ENCODE measurements around the gene SLC39A11. TPM values are rescaled to one million over a fixed set of nuclear protein-coding genes. Genes with fewer than 3 reads are reported as not detected.

Gene SLC39A11
- total and polyA plus RNA-seq, 4 donors = 18.9 to 44.9 (median 28.2) TPM

DNA sequence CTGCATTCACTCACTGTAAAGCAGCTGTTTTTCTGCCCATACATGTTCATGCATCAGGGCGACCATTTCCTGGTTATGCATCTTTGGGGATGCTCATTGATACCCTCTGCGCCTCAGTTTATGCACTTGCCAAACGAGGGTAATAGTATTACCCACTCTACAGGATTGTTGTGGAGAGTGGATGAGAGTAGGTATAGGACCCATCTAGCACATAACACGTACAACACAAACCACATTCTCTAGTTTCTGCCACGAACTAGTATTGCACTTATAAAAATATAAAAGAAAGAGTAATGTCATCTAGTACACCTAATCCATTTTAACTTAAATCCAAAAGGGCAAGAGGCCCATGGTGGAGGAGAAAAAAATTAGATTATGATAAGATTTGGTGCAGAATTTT is 231.7 kb downstream of the SLC39A11 start:
- no peak overlapping the region for H3K4me3 ChIP-seq (ENCODE audit: low read depth in 1 of 3, low read length in 3 of 3)
- no peak for DNase-seq (ENCODE audit: low spot score)
- H3K27me3 ChIP-seq (ENCODE audit: control insufficient read depth in 4 of 4, insufficient read depth in 4 of 4, low read length in 3 of 4) = no peaks in the 10 kb centered on the region
- H3K9ac ChIP-seq (ENCODE audit: low read depth in 1 of 2, low read length in 2 of 2) = no peak overlapping the region
- peaks cover 0 to 5% (median 2%) of the 10 kb centered on the region in 4 donors for H3K9me3 ChIP-seq (ENCODE audit: control insufficient read depth in 4 of 4, low read length in 3 of 4)
- H3K27ac ChIP-seq (ENCODE audit: low read depth in 1 of 2, low read length in 2 of 2) = no peak overlapping the region
- H3K4me1 ChIP-seq (ENCODE audit: control insufficient read depth in 4 of 4, insufficient read depth in 4 of 4, low read length in 3 of 4) = no peaks in the 10 kb centered on the region
- H3K36me3 ChIP-seq (ENCODE audit: control insufficient read depth in 4 of 4, insufficient read depth in 3 of 4, low read depth in 1 of 4, low read length in 3 of 4) = no peaks in the 10 kb centered on the region
- TF ChIP-seq YY1 (IDR thresholded peaks at IDR 0.05) = no peak
- no peak for TF ChIP-seq FOXA1 (IDR thresholded peaks at IDR 0.05)
- TF ChIP-seq TAF1 (conservative IDR thresholded peaks at IDR 0.05) = no peak
- TF ChIP-seq EGR1 (IDR thresholded peaks at IDR 0.05; ENCODE audit: low read depth in 2 of 2) = no peak
- TF ChIP-seq RXRA (IDR thresholded peaks at IDR 0.05) = no peak
- TF ChIP-seq FOXA2 (IDR thresholded peaks at IDR 0.05) = no peak
- TF ChIP-seq, protein P1, sequence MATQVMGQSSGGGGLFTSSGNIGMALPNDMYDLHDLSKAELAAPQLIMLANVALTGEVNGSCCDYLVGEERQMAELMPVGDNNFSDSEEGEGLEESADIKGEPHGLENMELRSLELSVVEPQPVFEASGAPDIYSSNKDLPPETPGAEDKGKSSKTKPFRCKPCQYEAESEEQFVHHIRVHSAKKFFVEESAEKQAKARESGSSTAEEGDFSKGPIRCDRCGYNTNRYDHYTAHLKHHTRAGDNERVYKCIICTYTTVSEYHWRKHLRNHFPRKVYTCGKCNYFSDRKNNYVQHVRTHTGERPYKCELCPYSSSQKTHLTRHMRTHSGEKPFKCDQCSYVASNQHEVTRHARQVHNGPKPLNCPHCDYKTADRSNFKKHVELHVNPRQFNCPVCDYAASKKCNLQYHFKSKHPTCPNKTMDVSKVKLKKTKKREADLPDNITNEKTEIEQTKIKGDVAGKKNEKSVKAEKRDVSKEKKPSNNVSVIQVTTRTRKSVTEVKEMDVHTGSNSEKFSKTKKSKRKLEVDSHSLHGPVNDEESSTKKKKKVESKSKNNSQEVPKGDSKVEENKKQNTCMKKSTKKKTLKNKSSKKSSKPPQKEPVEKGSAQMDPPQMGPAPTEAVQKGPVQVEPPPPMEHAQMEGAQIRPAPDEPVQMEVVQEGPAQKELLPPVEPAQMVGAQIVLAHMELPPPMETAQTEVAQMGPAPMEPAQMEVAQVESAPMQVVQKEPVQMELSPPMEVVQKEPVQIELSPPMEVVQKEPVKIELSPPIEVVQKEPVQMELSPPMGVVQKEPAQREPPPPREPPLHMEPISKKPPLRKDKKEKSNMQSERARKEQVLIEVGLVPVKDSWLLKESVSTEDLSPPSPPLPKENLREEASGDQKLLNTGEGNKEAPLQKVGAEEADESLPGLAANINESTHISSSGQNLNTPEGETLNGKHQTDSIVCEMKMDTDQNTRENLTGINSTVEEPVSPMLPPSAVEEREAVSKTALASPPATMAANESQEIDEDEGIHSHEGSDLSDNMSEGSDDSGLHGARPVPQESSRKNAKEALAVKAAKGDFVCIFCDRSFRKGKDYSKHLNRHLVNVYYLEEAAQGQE (IDR thresholded peaks at IDR 0.05) = no peak
- TF ChIP-seq NR2F2 (IDR thresholded peaks at IDR 0.05) = no peak
- TF ChIP-seq, protein P2, sequence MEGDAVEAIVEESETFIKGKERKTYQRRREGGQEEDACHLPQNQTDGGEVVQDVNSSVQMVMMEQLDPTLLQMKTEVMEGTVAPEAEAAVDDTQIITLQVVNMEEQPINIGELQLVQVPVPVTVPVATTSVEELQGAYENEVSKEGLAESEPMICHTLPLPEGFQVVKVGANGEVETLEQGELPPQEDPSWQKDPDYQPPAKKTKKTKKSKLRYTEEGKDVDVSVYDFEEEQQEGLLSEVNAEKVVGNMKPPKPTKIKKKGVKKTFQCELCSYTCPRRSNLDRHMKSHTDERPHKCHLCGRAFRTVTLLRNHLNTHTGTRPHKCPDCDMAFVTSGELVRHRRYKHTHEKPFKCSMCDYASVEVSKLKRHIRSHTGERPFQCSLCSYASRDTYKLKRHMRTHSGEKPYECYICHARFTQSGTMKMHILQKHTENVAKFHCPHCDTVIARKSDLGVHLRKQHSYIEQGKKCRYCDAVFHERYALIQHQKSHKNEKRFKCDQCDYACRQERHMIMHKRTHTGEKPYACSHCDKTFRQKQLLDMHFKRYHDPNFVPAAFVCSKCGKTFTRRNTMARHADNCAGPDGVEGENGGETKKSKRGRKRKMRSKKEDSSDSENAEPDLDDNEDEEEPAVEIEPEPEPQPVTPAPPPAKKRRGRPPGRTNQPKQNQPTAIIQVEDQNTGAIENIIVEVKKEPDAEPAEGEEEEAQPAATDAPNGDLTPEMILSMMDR (IDR thresholded peaks at IDR 0.05; ENCODE audit: low read depth, low read length, missing input control) = no peak
- TF ChIP-seq GABPA (IDR thresholded peaks at IDR 0.05 in 1 of 2, conservative IDR thresholded peaks at IDR 0.05 in 1 of 2) = no peak
- no peak for TF ChIP-seq HNF4G (IDR thresholded peaks at IDR 0.05)
- TF ChIP-seq JUND (IDR thresholded peaks at IDR 0.05) = no peak
- TF ChIP-seq RAD21 (IDR thresholded peaks at IDR 0.05) = no peak
- TF ChIP-seq, protein P3, sequence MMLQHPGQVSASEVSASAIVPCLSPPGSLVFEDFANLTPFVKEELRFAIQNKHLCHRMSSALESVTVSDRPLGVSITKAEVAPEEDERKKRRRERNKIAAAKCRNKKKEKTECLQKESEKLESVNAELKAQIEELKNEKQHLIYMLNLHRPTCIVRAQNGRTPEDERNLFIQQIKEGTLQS (IDR thresholded peaks at IDR 0.05) = no peak
- 92% methylated on average over 5 of the region's 5 CpGs for WGBS

DNA sequence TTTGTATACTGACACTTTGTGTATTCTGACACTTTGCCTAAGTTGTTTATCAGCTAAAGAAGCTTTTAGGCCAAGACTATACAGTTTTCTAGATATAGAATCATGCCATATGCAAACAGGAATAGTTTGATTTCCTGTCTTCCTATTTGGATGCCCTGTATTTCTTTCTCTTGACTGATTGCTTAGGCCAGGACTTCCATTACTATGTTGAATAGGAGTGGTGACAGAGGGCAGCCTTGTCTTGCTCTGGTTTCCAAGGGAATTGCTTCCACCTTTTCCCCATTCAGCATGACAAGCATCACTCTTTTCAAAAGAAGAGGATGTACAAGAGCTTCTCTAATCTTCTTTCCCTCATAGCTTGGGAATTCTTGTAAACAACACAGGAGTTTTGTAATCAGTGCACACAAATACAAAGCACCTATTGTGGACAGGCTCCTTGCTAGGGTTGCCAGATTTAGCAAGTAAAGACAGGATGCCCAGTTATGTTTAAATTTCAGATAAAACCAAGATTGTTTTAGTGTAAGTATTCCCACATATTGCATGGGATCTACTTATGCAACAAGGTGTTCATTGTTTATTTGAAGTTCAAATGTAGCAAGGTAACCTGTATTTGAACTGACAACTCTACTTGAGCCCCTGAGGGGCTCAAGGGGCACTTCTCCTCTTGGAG is 233.5 kb downstream of the SLC39A11 start:
- Histone ChIP-seq H3K9me3 (ENCODE audit: control insufficient read depth in 4 of 4, low read length in 3 of 4) (peaks cover 0 to 5% (median 2%) of the 10 kb centered on the region in 4 donors), H3K9ac (ENCODE audit: low read depth in 1 of 2, low read length in 2 of 2) (no peak overlapping the region), H3K4me3 (ENCODE audit: low read depth in 1 of 3, low read length in 3 of 3) (no peak overlapping the region), H3K36me3 (ENCODE audit: control insufficient read depth in 4 of 4, insufficient read depth in 3 of 4, low read depth in 1 of 4, low read length in 3 of 4) (no peaks in the 10 kb centered on the region), H3K27ac (ENCODE audit: low read depth in 1 of 2, low read length in 2 of 2) (no peak overlapping the region), H3K4me1 (ENCODE audit: control insufficient read depth in 4 of 4, insufficient read depth in 4 of 4, low read length in 3 of 4) (no peaks in the 10 kb centered on the region), H3K27me3 (ENCODE audit: control insufficient read depth in 4 of 4, insufficient read depth in 4 of 4, low read length in 3 of 4) (no peaks in the 10 kb centered on the region)
- DNase-seq (ENCODE audit: low spot score) = no peak
- no peak for TF ChIP-seq HNF4G (IDR thresholded peaks at IDR 0.05)
- TF ChIP-seq, protein P4, sequence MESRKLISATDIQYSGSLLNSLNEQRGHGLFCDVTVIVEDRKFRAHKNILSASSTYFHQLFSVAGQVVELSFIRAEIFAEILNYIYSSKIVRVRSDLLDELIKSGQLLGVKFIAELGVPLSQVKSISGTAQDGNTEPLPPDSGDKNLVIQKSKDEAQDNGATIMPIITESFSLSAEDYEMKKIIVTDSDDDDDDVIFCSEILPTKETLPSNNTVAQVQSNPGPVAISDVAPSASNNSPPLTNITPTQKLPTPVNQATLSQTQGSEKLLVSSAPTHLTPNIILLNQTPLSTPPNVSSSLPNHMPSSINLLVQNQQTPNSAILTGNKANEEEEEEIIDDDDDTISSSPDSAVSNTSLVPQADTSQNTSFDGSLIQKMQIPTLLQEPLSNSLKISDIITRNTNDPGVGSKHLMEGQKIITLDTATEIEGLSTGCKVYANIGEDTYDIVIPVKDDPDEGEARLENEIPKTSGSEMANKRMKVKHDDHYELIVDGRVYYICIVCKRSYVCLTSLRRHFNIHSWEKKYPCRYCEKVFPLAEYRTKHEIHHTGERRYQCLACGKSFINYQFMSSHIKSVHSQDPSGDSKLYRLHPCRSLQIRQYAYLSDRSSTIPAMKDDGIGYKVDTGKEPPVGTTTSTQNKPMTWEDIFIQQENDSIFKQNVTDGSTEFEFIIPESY (IDR thresholded peaks at IDR 0.05) = no peak
- TF ChIP-seq FOXA2 (IDR thresholded peaks at IDR 0.05) = no peak
- no peak for TF ChIP-seq JUND (IDR thresholded peaks at IDR 0.05)
- no peak for TF ChIP-seq YY1 (IDR thresholded peaks at IDR 0.05)
- TF ChIP-seq, protein P2 (IDR thresholded peaks at IDR 0.05; ENCODE audit: low read depth, low read length, missing input control) = no peak
- no peak for TF ChIP-seq RXRA (IDR thresholded peaks at IDR 0.05)
- TF ChIP-seq SP1 (IDR thresholded peaks at IDR 0.05) = no peak
- TF ChIP-seq EGR1 (IDR thresholded peaks at IDR 0.05; ENCODE audit: low read depth in 2 of 2) = no peak
- TF ChIP-seq, protein P1 (IDR thresholded peaks at IDR 0.05) = no peak
- TF ChIP-seq, protein P5, sequence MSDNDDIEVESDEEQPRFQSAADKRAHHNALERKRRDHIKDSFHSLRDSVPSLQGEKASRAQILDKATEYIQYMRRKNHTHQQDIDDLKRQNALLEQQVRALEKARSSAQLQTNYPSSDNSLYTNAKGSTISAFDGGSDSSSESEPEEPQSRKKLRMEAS (IDR thresholded peaks at IDR 0.05) = no peak
- no peak for TF ChIP-seq HNF4A (conservative IDR thresholded peaks at IDR 0.05)
